Cardiac ventricle fibroblast (primary cell): ENCODE results near the gene GRK5. TPM values are rescaled to one million over a fixed set of nuclear protein-coding genes. Genes with fewer than 3 reads are reported as not detected.

Experiments used
- total RNA-seq: library from RNA; depleted of rRNA; stranded (reverse); fragments of >200 nt; gene quantifications from 2 replicates; pipeline ENCODE4 v1.2.3, GENCODE V29; 2015

The GRK5 gene
- 10.4 and 10.9 TPM in 2 replicates for total RNA-seq

GRCh38 chr10:119207366-119207666 is at the start of gene GRK5:
TSS of gene GRK5 (plus strand) at chr10:119207571. CDS start at chr10:119207918, 347 bp downstream.

GRCh38 chr10:119165171-119166117 is 41.9 kb upstream of the GRK5 start, which contains the start of gene SFXN4:
TSS of gene SFXN4 (minus strand) at chr10:119165714. CDS start at chr10:119165647, 67 bp downstream.

GRCh38 chr10:119178372-119179119 is 28.8 kb upstream of the GRK5 start, which contains the start of gene PRDX3:
TSS of gene PRDX3 (minus strand) at chr10:119178812. CDS start at chr10:119178790, 22 bp downstream.

Other genes starting within 250 kb of the GRK5 start
- 1.7 and 2.0 TPM in 2 replicates for gene NANOS1, start 177.9 kb upstream of the GRK5 start, total RNA-seq
- gene EIF3A, start 126.8 kb upstream of the GRK5 start, total RNA-seq = 78.3 and 88.7 TPM in 2 replicates
- 62.9 and 66.5 TPM in 2 replicates for gene DENND10, start 103.5 kb upstream of the GRK5 start, total RNA-seq
- 26.7 and 29.5 TPM in 2 replicates for gene SFXN4, start 41.9 kb upstream of the GRK5 start, total RNA-seq
- gene PRDX3, start 28.8 kb upstream of the GRK5 start, total RNA-seq = 115 and 144 TPM in 2 replicates